IPS-NIHi7 (cell line): Measurements from ENCODE around the gene MFSD2B.

ENCODE experiments used
- DNase-seq: peaks from one replicate; pipeline ENCODE4 v3.0.0; 2012; ENCODE audit warnings: mixed read lengths; ENCODE audit errors: extremely low spot score

MFSD2B gene

GRCh38 chr2:24050041-24050979 lies 40.4 kb downstream of the MFSD2B start:
- peak; percentile 36 for DNase-seq

GRCh38 chr2:24051833-24052232 lies 41.9 kb downstream of the MFSD2B start:
- no peak for DNase-seq

GRCh38 chr2:24052951-24053350 lies 43.1 kb downstream of the MFSD2B start:
- no peak for DNase-seq

GRCh38 chr2:24054366-24055010 lies 44.6 kb downstream of the MFSD2B start:
- DNase-seq, result no peak

GRCh38 chr2:24055750-24056149 lies 45.9 kb downstream of the MFSD2B start:
- DNase-seq, result no peak

- no peak for DNase-seq
These were observed 48.8 kb downstream of the MFSD2B start for GRCh38 chr2:24058564-24059271.

GRCh38 chr2:24065341-24065740 lies 55.5 kb downstream of the MFSD2B start:
- DNase-seq, result no peak

- no peak for DNase-seq
These were observed 62.4 kb downstream of the MFSD2B start for GRCh38 chr2:24072259-24072658.

GRCh38 chr2:24073816-24074215 lies 63.9 kb downstream of the MFSD2B start:
- DNase-seq, result no peak

GRCh38 chr2:24075259-24075658 lies 65.4 kb downstream of the MFSD2B start:
- no peak for DNase-seq
